Neural cell (in vitro differentiated cells): ENCODE results near the gene RAD51B. TPM values are rescaled to one million over a fixed set of nuclear protein-coding genes. Genes with fewer than 3 reads are reported as not detected.

ENCODE experiments used
- H2AFZ ChIP-seq: fragments of 200-600, 300-800 bp; sonication (generic), shearing (Covaris generic); 2 replicates; pipeline ENCODE4 v1.6.0; 2014; ENCODE audit warnings: low read depth, mild to moderate bottlenecking, antibody characterized with exemption, low read length, moderate library complexity
- H3F3A ChIP-seq: fragments of 200-600 bp; shearing (Covaris generic); 2 replicates; pipeline ENCODE4 v1.6.1; 2016; ENCODE audit warnings: mild to moderate bottlenecking, moderate library complexity, mixed read lengths, antibody characterized with exemption, low read length; ENCODE audit not compliant: insufficient read depth, poor library complexity, severe bottlenecking
- H3K27ac ChIP-seq: fragments of 200-600, 300-800 bp; sonication (generic), shearing (Covaris generic); 2 replicates; pipeline ENCODE4 v1.5.1; 2014; ENCODE audit warnings: mild to moderate bottlenecking, low read length, moderate library complexity
- H3K27me3 ChIP-seq: fragments of 300-800, 200-600 bp; sonication (generic), shearing (Covaris generic); 2 replicates; pipeline ENCODE4 v1.6.0; 2014; ENCODE audit warnings: mild to moderate bottlenecking, low read depth, low read length, moderate library complexity; ENCODE audit not compliant: insufficient read depth
- H3K36me3 ChIP-seq: fragments of 300-800, 200-600 bp; sonication (generic), shearing (Covaris generic); 2 replicates; pipeline ENCODE4 v1.5.1; 2014; ENCODE audit warnings: mild to moderate bottlenecking, antibody characterized with exemption, low read length, moderate library complexity; ENCODE audit not compliant: insufficient read depth
- H3K4me2 ChIP-seq: fragments of 300-800, 200-600 bp; sonication (generic), shearing (Covaris generic); 2 replicates; pipeline ENCODE4 v1.6.0; 2014; ENCODE audit warnings: mild to moderate bottlenecking, low read length
- H3K4me3 ChIP-seq: fragments of 300-800, 200-600 bp; sonication (generic), shearing (Covaris generic); 2 replicates; pipeline ENCODE4 v1.5.1; 2014; ENCODE audit warnings: mild to moderate bottlenecking, low read length, moderate library complexity
- H3K79me2 ChIP-seq: fragments of 200-600 bp; shearing (Covaris generic); replicated peaks from 2 replicates; pipeline ENCODE4 v1.6.0; 2014; ENCODE audit warnings: mild to moderate bottlenecking, low read length, moderate library complexity; ENCODE audit not compliant: insufficient read depth
- H3K9ac ChIP-seq: fragments of 300-800, 200-600 bp; sonication (generic), shearing (Covaris generic); 2 replicates; pipeline ENCODE4 v1.6.1; 2016; ENCODE audit warnings: mild to moderate bottlenecking, low read length, mixed read lengths
- H3K9me2 ChIP-seq: fragments of 200-600 bp; shearing (Covaris generic); 2 replicates; pipeline ENCODE4 v1.6.1; 2016; ENCODE audit warnings: mild to moderate bottlenecking, low read length, mixed read lengths; ENCODE audit not compliant: insufficient read depth
- H3K9me3 ChIP-seq: fragments of 200-600, 300-800 bp; sonication (generic), shearing (Covaris generic); 2 replicates; pipeline ENCODE4 v1.6.1; 2016; ENCODE audit warnings: mild to moderate bottlenecking, mixed run types, low read length, moderate library complexity, mixed read lengths
- H4K20me1 ChIP-seq: fragments of 200-600 bp; shearing (Covaris generic); 2 replicates; pipeline ENCODE4 v1.6.1; 2016; ENCODE audit warnings: mild to moderate bottlenecking, mixed run types; ENCODE audit not compliant: insufficient read depth
- EP300 ChIP-seq: fragments of 450-650 bp; conservative IDR thresholded peaks from 2 replicates; pipeline ENCODE4 v1.6.1; 2014; ENCODE audit warnings: antibody characterized with exemption, mild to moderate bottlenecking, moderate library complexity; ENCODE audit not compliant: poor library complexity, severe bottlenecking
- EZH2 ChIP-seq: fragments of 200-600, 300-800 bp; shearing (Covaris generic), sonication (generic); IDR thresholded peaks from 2 replicates; pipeline ENCODE4 v1.6.1; 2014; ENCODE audit warnings: antibody characterized with exemption, low read length, borderline replicate concordance, mild to moderate bottlenecking; ENCODE audit not compliant: insufficient read depth, poor library complexity, severe bottlenecking
- MXI1 ChIP-seq: fragments of 450-650 bp; conservative IDR thresholded peaks from 2 replicates; pipeline ENCODE4 v1.6.1; 2014; ENCODE audit warnings: antibody characterized with exemption, mild to moderate bottlenecking; ENCODE audit not compliant: poor library complexity, severe bottlenecking
- POLR2AphosphoS5 ChIP-seq: IDR thresholded peaks from 2 replicates; pipeline ENCODE4 v1.6.1; 2012
- RAD21 ChIP-seq: fragments of 450-650 bp; conservative IDR thresholded peaks from 2 replicates; pipeline ENCODE4 v1.6.1; 2014; ENCODE audit warnings: antibody characterized with exemption, mild to moderate bottlenecking, moderate library complexity
- SMC3 ChIP-seq: fragments of 450-650 bp; conservative IDR thresholded peaks from 2 replicates; pipeline ENCODE4 v1.6.1; 2014; ENCODE audit warnings: antibody characterized with exemption, mild to moderate bottlenecking, moderate library complexity; ENCODE audit not compliant: poor library complexity
- TAF1 ChIP-seq: IDR thresholded peaks from 2 replicates; pipeline ENCODE4 v1.6.1; 2012; ENCODE audit warnings: low read depth
- polyA plus RNA-seq: library from polyadenylated mRNA; depleted of rRNA; stranded (reverse); fragments of >200 nt; gene quantifications from 2 replicates; pipeline ENCODE4 v1.2.3, GENCODE V29; 2014
- TF ChIP-seq, protein P1 (sequence below): IDR thresholded peaks from 2 replicates; pipeline ENCODE4 v1.6.1; 2012; ENCODE audit warnings: borderline replicate concordance
- TF ChIP-seq, protein P2 (sequence below): fragments of 450-650 bp; IDR thresholded peaks from 2 replicates; pipeline ENCODE4 v1.5.1; 2014; ENCODE audit warnings: antibody characterized with exemption, mild to moderate bottlenecking, moderate library complexity; ENCODE audit not compliant: poor library complexity, severe bottlenecking

Gene RAD51B
- polyA plus RNA-seq, 1 donor from 2014 or later, result 3.1 TPM

- Histone ChIP-seq H3K4me3 (no peak overlapping the region), H3K4me2 (no peak overlapping the region), H3K36me3 (no peaks in the 10 kb centered on the region), H2AFZ (no peak overlapping the region), H3K27ac (no peak overlapping the region), H3K9ac (no peak overlapping the region), H3K27me3 (no peaks in the 10 kb centered on the region), H4K20me1 (no peaks in the 10 kb centered on the region), H3F3A (no peaks in the 10 kb centered on the region), H3K9me3 (peaks cover 8% of the 10 kb centered on the region), H3K79me2 (no peaks in the 10 kb centered on the region), H3K9me2 (no peaks in the 10 kb centered on the region)
- TF ChIP-seq, protein P1, sequence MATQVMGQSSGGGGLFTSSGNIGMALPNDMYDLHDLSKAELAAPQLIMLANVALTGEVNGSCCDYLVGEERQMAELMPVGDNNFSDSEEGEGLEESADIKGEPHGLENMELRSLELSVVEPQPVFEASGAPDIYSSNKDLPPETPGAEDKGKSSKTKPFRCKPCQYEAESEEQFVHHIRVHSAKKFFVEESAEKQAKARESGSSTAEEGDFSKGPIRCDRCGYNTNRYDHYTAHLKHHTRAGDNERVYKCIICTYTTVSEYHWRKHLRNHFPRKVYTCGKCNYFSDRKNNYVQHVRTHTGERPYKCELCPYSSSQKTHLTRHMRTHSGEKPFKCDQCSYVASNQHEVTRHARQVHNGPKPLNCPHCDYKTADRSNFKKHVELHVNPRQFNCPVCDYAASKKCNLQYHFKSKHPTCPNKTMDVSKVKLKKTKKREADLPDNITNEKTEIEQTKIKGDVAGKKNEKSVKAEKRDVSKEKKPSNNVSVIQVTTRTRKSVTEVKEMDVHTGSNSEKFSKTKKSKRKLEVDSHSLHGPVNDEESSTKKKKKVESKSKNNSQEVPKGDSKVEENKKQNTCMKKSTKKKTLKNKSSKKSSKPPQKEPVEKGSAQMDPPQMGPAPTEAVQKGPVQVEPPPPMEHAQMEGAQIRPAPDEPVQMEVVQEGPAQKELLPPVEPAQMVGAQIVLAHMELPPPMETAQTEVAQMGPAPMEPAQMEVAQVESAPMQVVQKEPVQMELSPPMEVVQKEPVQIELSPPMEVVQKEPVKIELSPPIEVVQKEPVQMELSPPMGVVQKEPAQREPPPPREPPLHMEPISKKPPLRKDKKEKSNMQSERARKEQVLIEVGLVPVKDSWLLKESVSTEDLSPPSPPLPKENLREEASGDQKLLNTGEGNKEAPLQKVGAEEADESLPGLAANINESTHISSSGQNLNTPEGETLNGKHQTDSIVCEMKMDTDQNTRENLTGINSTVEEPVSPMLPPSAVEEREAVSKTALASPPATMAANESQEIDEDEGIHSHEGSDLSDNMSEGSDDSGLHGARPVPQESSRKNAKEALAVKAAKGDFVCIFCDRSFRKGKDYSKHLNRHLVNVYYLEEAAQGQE, result no peak
- TF ChIP-seq MXI1 (no peak), EZH2 (no peak), SMC3 (no peak), POLR2AphosphoS5 (no peak), EP300 (no peak), TAF1 (no peak), RAD21 (no peak)
- TF ChIP-seq, protein P2, sequence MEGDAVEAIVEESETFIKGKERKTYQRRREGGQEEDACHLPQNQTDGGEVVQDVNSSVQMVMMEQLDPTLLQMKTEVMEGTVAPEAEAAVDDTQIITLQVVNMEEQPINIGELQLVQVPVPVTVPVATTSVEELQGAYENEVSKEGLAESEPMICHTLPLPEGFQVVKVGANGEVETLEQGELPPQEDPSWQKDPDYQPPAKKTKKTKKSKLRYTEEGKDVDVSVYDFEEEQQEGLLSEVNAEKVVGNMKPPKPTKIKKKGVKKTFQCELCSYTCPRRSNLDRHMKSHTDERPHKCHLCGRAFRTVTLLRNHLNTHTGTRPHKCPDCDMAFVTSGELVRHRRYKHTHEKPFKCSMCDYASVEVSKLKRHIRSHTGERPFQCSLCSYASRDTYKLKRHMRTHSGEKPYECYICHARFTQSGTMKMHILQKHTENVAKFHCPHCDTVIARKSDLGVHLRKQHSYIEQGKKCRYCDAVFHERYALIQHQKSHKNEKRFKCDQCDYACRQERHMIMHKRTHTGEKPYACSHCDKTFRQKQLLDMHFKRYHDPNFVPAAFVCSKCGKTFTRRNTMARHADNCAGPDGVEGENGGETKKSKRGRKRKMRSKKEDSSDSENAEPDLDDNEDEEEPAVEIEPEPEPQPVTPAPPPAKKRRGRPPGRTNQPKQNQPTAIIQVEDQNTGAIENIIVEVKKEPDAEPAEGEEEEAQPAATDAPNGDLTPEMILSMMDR, result no peak
These were observed 548.0 kb downstream of the RAD51B start for GRCh38 chr14:68367536-68367935.

DNA sequence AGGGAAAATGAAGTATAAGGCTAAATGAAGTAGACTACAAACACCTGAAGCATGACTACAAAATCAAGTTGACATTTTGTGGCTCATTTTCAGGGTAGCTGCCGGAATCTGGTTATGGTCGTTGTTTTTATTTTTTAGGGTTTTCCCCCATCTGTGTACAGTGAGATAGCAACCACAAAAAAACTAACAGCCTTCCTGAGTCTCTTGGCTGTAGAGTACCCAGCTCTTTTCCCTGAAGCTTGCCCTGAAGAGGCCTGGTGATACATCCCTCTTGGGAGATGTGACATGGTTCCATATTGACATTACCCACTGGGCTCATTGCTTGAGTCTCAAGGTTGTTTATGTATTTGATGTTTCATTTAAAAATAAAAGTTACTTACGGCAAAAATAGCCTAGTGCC is 549.3 kb downstream of the RAD51B start:
- no peaks in the 10 kb centered on the region for H3K36me3 ChIP-seq
- H3K4me2 ChIP-seq, result no peak overlapping the region
- H3K27me3 ChIP-seq, result no peaks in the 10 kb centered on the region
- no peak overlapping the region for H2AFZ ChIP-seq
- H3K9me2 ChIP-seq, result no peaks in the 10 kb centered on the region
- no peak overlapping the region for H3K9ac ChIP-seq
- TF ChIP-seq POLR2AphosphoS5 (no peak), TAF1 (no peak), EP300 (no peak), MXI1 (no peak), EZH2 (no peak), RAD21 (no peak), SMC3 (no peak)
- TF ChIP-seq, protein P2, result no peak
- TF ChIP-seq, protein P1, result no peak
- H3K79me2 ChIP-seq, result no peaks in the 10 kb centered on the region
- H3K9me3 ChIP-seq, result peaks cover 8% of the 10 kb centered on the region
- no peak overlapping the region for H3K4me3 ChIP-seq
- H3K27ac ChIP-seq, result no peak overlapping the region
- no peaks in the 10 kb centered on the region for H3F3A ChIP-seq
- H4K20me1 ChIP-seq, result no peaks in the 10 kb centered on the region
